Measurements from ENCODE around the gene SAMD11.

Gene SAMD11

DNA sequence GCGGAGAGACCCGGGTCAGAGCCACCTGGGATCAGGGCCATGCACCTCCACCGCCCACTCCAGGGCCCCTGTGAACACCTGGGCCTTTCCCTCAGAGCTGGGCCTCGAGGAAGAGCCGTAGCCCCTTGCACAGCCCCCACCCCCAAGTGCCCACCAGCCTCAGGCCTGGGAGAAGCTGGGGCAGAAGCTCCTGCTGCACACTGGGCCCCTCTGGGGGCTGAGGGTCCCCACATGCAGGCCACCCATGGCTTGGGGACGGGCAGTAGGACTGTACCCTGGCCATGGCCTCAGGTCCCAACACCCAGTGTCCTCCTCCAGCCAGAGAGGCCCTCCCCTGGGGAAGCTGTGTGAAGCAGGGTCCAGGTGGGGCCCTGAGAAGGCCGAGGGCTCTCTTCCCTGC lies 28.9 kb downstream of the SAMD11 start:
- Histone ChIP-seq H3K9me2 (replicated peaks; ENCODE audit: control insufficient read depth, low read length) (no peaks in the 10 kb centered on the region), H3K27me3 (ENCODE audit: control insufficient read depth, low read length) (no peaks in the 10 kb centered on the region), H3F3A (ENCODE audit: control insufficient read depth, insufficient read depth) (no peaks in the 10 kb centered on the region), H3K27ac (ENCODE audit: low read depth, low read length) (no peak overlapping the region), H4K20me1 (ENCODE audit: control insufficient read depth, insufficient read depth, low read depth, low read length) (0 out of 2 replicates have a peak, but pooled peaks cover 6% of the 10 kb centered on the region), H3K36me3 (ENCODE audit: control insufficient read depth, low read length) (peaks cover 95% of the 10 kb centered on the region), H3K4me2 (ENCODE audit: low read length) (no peak overlapping the region), H3K4me3 (ENCODE audit: low read length) (no peak overlapping the region), H3K4me1 (ENCODE audit: control insufficient read depth, low read length) (peaks cover 4% of the 10 kb centered on the region; the same call in 1 of the 2 replicates), H3K9me3 (ENCODE audit: control insufficient read depth, insufficient read depth, low read length) (no peaks in the 10 kb centered on the region), H3K79me2 (ENCODE audit: control insufficient read depth, low read length) (peaks cover 12% of the 10 kb centered on the region)
- TF ChIP-seq EZH2phosphoT487 (IDR thresholded peaks at IDR 0.05; ENCODE audit: borderline replicate concordance, low read length) = no peak
- TF ChIP-seq, protein P1, sequence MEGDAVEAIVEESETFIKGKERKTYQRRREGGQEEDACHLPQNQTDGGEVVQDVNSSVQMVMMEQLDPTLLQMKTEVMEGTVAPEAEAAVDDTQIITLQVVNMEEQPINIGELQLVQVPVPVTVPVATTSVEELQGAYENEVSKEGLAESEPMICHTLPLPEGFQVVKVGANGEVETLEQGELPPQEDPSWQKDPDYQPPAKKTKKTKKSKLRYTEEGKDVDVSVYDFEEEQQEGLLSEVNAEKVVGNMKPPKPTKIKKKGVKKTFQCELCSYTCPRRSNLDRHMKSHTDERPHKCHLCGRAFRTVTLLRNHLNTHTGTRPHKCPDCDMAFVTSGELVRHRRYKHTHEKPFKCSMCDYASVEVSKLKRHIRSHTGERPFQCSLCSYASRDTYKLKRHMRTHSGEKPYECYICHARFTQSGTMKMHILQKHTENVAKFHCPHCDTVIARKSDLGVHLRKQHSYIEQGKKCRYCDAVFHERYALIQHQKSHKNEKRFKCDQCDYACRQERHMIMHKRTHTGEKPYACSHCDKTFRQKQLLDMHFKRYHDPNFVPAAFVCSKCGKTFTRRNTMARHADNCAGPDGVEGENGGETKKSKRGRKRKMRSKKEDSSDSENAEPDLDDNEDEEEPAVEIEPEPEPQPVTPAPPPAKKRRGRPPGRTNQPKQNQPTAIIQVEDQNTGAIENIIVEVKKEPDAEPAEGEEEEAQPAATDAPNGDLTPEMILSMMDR (IDR thresholded peaks at IDR 0.05; ENCODE audit: low read depth, low read length, poor library complexity, severe bottlenecking) = no peak

DNA sequence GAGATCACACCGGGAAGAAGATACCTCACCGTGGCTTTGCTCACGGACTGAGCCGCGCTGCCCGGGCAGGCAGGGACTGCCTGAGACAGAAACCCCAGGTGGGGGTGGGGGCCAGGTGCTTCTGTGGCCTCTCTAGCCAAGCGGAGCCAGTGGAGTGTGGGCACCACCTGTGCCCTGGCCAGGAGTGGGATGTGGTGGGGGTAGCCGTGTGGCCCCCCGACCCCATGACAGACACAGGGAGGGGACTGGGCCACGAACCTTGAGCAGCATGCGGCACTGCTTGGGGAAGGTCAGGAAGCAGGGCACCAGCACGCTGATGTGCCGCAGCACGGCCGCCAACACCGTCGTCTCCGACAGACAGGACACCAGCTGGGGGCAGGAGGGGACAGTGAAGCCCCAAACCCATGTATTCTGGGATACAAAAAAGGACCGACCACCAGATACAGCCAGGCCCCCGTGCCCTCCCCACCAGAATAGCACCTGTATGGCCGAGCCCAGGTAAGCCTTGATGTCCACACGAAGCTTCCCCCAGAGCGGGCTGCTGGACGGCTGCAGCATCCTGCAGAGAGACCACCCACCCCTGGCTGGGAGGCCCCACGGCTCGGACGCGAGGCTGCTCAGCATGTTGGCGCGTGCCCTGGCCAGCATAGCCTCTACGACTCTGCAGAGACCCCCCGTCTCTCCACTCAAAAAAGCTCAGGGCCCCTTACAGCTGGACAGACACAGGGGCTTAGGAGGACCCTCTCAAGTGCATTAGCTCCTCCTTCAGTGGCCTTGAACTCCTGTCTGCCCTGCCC lies 30.0 kb downstream of the SAMD11 start:
- Histone ChIP-seq H3K27me3 (ENCODE audit: control insufficient read depth, low read length) (no peaks in the 10 kb centered on the region), H3K4me2 (ENCODE audit: low read length) (no peak overlapping the region), H4K20me1 (ENCODE audit: control insufficient read depth, insufficient read depth, low read depth, low read length) (0 out of 2 replicates have a peak, but pooled peaks cover 6% of the 10 kb centered on the region), H3K27ac (ENCODE audit: low read depth, low read length) (no peak overlapping the region), H3K4me3 (ENCODE audit: low read length) (no peak overlapping the region), H3F3A (ENCODE audit: control insufficient read depth, insufficient read depth) (no peaks in the 10 kb centered on the region), H3K79me2 (ENCODE audit: control insufficient read depth, low read length) (peaks cover 23% of the 10 kb centered on the region), H3K9me3 (ENCODE audit: control insufficient read depth, insufficient read depth, low read length) (no peaks in the 10 kb centered on the region), H3K4me1 (ENCODE audit: control insufficient read depth, low read length) (peaks cover 8% of the 10 kb centered on the region; the same call in 1 of the 2 replicates), H3K9me2 (replicated peaks; ENCODE audit: control insufficient read depth, low read length) (no peaks in the 10 kb centered on the region), H3K36me3 (ENCODE audit: control insufficient read depth, low read length) (peaks cover 88% of the 10 kb centered on the region)
- TF ChIP-seq EZH2phosphoT487 (IDR thresholded peaks at IDR 0.05; ENCODE audit: borderline replicate concordance, low read length) = no peak
- TF ChIP-seq, protein P1 (IDR thresholded peaks at IDR 0.05; ENCODE audit: low read depth, low read length, poor library complexity, severe bottlenecking) = no peak

DNA sequence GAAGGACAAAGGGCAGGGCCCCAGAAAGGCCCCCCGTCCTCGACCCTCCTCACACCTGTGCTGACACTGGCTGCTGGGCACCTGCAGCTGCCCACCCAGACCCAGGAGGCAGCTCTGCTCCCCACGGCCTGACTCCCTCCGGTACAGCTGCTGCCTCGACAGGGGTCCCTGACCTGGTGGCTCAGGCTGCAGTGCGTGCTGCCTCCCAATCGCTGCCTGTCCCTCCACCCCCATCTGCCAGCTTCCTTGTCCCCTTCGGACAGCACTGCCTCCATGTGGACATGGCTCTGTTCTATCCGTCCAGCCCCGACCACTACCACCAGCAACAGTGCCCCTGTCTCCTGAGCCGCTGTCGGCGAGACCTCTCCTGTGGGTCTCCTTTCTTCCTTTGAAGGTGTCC lies 31.2 kb downstream of the SAMD11 start:
- Histone ChIP-seq H3K4me3 (ENCODE audit: low read length) (no peak overlapping the region), H3K27ac (ENCODE audit: low read depth, low read length) (no peak overlapping the region), H3F3A (ENCODE audit: control insufficient read depth, insufficient read depth) (no peaks in the 10 kb centered on the region), H3K4me1 (ENCODE audit: control insufficient read depth, low read length) (peaks cover 15% of the 10 kb centered on the region; the same call in 1 of the 2 replicates), H4K20me1 (ENCODE audit: control insufficient read depth, insufficient read depth, low read depth, low read length) (0 out of 2 replicates have a peak, but pooled peaks cover 6% of the 10 kb centered on the region), H3K36me3 (ENCODE audit: control insufficient read depth, low read length) (peaks cover 80% of the 10 kb centered on the region), H3K9me2 (replicated peaks; ENCODE audit: control insufficient read depth, low read length) (no peaks in the 10 kb centered on the region), H3K79me2 (ENCODE audit: control insufficient read depth, low read length) (peaks cover 27% of the 10 kb centered on the region), H3K4me2 (ENCODE audit: low read length) (no peak overlapping the region), H3K9me3 (ENCODE audit: control insufficient read depth, insufficient read depth, low read length) (no peaks in the 10 kb centered on the region), H3K27me3 (ENCODE audit: control insufficient read depth, low read length) (no peaks in the 10 kb centered on the region)
- no peak for TF ChIP-seq EZH2phosphoT487 (IDR thresholded peaks at IDR 0.05; ENCODE audit: borderline replicate concordance, low read length)
- TF ChIP-seq, protein P1 (IDR thresholded peaks at IDR 0.05; ENCODE audit: low read depth, low read length, poor library complexity, severe bottlenecking) = no peak
